Measurements from ENCODE around the gene RPTOR. TPM values are rescaled to one million over a fixed set of nuclear protein-coding genes. Genes with fewer than 3 reads are reported as not detected.

RPTOR gene
- total RNA-seq, 1 experiment from 2014 or later = 25.1 TPM

GRCh38 chr17:80513201-80513600, 31.4 kb upstream of the RPTOR start:
- no peaks in the 10 kb centered on the region for H3K79me1 ChIP-seq (ENCODE audit: insufficient read depth, low read depth, low read length, poor library complexity, severe bottlenecking)
- H2BK12ac ChIP-seq (ENCODE audit: insufficient read length, low read depth, low read length) = no peak overlapping the region
- H3K23ac ChIP-seq (ENCODE audit: insufficient read length, low read depth, low read length) = no peak overlapping the region
- DNase-seq = no peak
- Mint-ChIP-seq H3K4me3 (no peak overlapping the region), H3K9me3 (no peaks in the 10 kb centered on the region), H3K27me3 (ENCODE audit: low read depth) (peaks cover 35% of the 10 kb centered on the region), H3K36me3 (ENCODE audit: insufficient read depth in 1 of 3, low read depth in 3 of 3) (no peaks in the 10 kb centered on the region), H3K27ac (no peak overlapping the region), H3K4me1 (0 out of 4 replicates have a peak, but pooled peaks cover 0 to 3% of the 10 kb centered on the region in 2 experiments)
- H2BK20ac ChIP-seq (ENCODE audit: low read depth, low read length, poor library complexity, severe bottlenecking) = no peak overlapping the region
- no peaks in the 10 kb centered on the region for H3K27me3 ChIP-seq (ENCODE audit: insufficient read depth, low read length)
- H3T11ph ChIP-seq (ENCODE audit: low read length) = no peak overlapping the region
- no peaks in the 10 kb centered on the region for H4K20me1 ChIP-seq (ENCODE audit: control insufficient read depth, insufficient read depth, insufficient read length)
- no peak overlapping the region for H3K27ac ChIP-seq (ENCODE audit: insufficient read length, low read depth, low read length)
- H3K14ac ChIP-seq (ENCODE audit: insufficient read depth, low read length) = no peak overlapping the region
- H2AK5ac ChIP-seq (ENCODE audit: insufficient read length, low read length) = no peak overlapping the region
- H3K23me2 ChIP-seq (ENCODE audit: insufficient read length, low read depth, low read length, poor library complexity, severe bottlenecking) = no peaks in the 10 kb centered on the region
- H2BK15ac ChIP-seq (ENCODE audit: low read depth, low read length) = no peak overlapping the region
- H2BK120ac ChIP-seq (ENCODE audit: low read depth, low read length, poor library complexity, severe bottlenecking) = no peak overlapping the region
- H4K5ac ChIP-seq (ENCODE audit: insufficient read length, low read depth, low read length) = no peak overlapping the region
- no peaks in the 10 kb centered on the region for H3K4me1 ChIP-seq (ENCODE audit: insufficient read depth, low read length)
- H3K9ac ChIP-seq (ENCODE audit: extremely low read depth, insufficient read length, low read length) = no peak overlapping the region
- H3K9me3 ChIP-seq (ENCODE audit: control insufficient read depth, low read depth, low read length) = no peaks in the 10 kb centered on the region
- WGBS (ENCODE audit: extremely low coverage, insufficient read length, low lambda C conversion rate) = no CpG with 5 or more reads among the region's 16 CpGs
- H2AFZ ChIP-seq (ENCODE audit: low read length) = no peak overlapping the region
- H4K8ac ChIP-seq (replicated peaks; ENCODE audit: insufficient read length, low read depth, low read length) = no peak overlapping the region
- H3K4me2 ChIP-seq (ENCODE audit: insufficient read depth, insufficient read length, low read length) = no peak overlapping the region
- no peak overlapping the region for H4K91ac ChIP-seq (ENCODE audit: insufficient read length, low read depth, low read length)
- no peak overlapping the region for H3K56ac ChIP-seq (ENCODE audit: insufficient read length, low read depth, low read length)
- H3K79me2 ChIP-seq (ENCODE audit: insufficient read depth, low read length) = no peaks in the 10 kb centered on the region
- no peak overlapping the region for H3K18ac ChIP-seq (ENCODE audit: insufficient read length, low read depth, low read length)
- no peak overlapping the region for H3K4ac ChIP-seq (ENCODE audit: low read depth, low read length)
- no peak for TF ChIP-seq CTCF (conservative IDR thresholded peaks at IDR 0.05)
- H2BK5ac ChIP-seq (ENCODE audit: insufficient read length, low read length) = no peak overlapping the region

All from H9 (cell line).